NCI-H1436 (cell line): ENCODE measurements around the gene FAM163B.

Source experiments
- DNase-seq: peaks from one replicate; lab custom pipeline; 2025; lab: John Stamatoyannopoulos, UW

FAM163B gene

DNA sequence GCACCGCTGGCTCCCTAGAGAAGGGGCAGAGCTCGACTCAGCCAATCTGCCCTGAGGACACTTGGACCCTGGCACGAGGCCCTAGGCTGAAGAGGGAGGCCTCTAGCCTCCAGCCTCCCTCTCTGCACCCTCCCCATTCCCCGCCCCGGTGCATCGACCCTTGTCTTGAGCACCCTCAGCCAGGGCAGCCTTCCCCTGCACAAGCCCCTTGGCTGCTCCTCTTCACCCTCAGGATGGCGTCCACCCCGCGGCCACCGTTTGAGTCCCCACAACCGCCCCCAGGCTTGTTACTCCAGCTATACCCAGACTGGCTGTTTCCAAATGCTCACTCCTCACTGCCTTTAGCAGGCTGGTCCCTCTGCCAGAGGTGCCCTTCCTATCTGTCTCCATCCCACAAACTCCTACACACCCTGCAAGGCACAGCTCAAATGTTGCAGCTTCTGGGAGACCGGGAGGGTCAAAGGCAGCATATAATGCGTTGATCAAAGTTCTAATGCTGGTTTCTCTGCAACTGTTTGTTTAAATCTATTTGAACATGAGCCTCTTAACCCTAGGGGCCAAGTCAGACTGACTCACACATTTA lies 6.5 kb upstream of the FAM163B start:
- no peak for DNase-seq

- no peak for DNase-seq
Observed at GRCh38 chr9:133615186-133615585, 6.0 kb upstream of the FAM163B start.

DNA sequence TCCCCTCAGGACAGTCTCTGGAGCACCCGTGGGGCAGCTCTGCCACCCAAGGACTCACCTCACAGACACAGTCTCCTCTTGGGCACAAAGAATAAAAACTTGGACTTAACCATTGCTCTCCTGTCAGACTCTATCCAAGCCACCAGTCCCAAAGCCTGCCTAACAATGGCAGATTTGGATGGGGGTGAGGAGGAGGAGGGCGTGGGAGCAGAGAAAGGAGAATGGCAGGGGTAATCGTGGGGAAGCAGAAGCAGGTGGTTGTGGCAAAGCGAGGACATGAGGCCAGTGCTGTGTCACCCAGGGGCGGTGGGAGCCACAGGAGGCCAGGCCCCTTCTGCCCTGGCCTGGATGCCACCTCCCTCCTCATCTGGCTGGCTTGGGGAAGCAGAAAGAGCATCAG lies 5.5 kb upstream of the FAM163B start:
- no peak for DNase-seq

DNA sequence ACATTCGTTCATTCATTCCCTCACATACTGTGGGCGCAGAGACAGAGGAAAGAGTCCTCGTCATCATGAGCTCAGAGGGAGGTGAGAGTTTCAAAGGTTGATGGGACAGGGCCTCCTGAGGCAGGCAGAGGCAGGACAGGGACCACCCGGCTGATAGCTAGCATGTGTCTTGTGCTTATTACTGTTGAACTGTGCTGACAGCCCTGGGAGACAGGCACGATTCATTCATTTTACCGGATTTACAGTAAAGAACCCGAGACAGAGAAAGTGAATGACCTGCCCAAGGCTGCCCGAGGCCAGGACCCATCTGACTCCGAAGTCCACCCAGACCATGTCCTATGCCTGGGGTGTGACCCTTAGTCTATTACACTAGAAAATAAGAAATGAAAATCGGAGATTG lies 4.9 kb upstream of the FAM163B start:
- DNase-seq: no peak

DNA sequence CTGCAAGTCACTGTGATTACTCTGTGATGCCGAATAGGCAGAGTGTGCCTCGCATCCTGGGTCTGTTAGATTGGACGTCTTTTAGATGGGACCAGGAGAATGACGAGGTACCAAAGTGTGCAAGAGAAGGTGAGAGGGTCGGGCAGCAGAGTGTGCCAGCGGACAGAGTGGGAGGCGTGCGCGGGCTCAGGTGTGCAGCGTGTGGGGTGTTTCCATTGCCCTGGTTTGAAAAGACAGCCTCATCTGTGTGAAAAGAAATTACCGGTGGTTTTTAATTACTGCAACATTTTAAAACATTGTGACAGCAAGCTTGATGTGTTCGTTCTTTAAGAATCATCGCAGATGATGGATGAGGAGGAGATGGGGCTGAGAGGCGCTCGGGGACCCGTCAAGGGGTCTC lies 4.2 kb upstream of the FAM163B start:
- DNase-seq: no peak

- no peak for DNase-seq
Observed at GRCh38 chr9:133612816-133613215, 3.6 kb upstream of the FAM163B start.

GRCh38 chr9:133612051-133612450 lies 2.9 kb upstream of the FAM163B start:
- DNase-seq: no peak

GRCh38 chr9:133610845-133611244 lies 1.7 kb upstream of the FAM163B start:
- DNase-seq: peak; percentile 86

GRCh38 chr9:133608889-133609288 lies 300 bp downstream of the FAM163B start:
- DNase-seq: no peak

DNA sequence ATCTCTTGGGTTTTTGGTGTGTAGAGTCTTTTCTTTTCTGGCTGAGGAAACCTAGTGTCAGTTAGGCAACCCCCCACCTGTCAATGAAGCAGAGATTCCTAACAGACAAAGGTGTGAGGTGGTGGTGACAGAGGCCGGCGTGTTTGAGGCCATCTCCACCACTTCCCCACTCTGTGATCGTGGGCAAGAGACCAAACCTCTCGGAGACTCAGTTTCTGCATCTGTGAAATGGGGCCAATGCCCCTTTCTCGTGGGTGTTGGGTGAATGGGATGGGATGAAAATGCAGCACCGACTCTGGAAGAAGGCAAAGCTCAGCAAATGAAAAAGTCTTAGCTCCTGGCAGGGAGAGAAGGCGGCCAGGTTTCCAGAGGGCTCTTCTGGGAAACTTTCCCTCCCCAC lies 807 bp downstream of the FAM163B start:
- DNase-seq: no peak

DNA sequence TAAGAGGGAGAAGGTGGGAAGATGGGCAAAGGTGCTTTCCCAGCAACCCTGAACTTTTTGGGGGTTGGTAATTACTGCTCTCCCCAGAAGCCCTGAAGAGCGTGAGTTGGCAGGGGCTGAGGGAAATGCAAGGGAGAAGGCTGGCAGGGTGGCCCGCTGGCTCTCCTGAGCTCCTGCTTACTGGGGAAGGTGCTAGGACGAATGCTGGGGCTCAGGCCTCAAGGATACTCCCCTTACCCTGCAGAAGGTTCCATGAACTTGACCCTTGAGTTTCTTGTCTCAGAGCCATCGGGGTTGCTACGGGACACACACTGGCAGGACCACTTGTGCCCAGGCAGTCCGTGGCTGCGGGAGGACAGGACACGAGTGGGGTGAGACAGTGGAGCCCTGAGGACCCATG lies 1.2 kb downstream of the FAM163B start:
- no peak for DNase-seq

GRCh38 chr9:133607381-133607780 lies 1.8 kb downstream of the FAM163B start:
- DNase-seq: no peak

GRCh38 chr9:133606708-133607025 lies 2.5 kb downstream of the FAM163B start:
- peak; percentile 27 for DNase-seq

- DNase-seq: no peak
Observed at GRCh38 chr9:133605856-133606707, 3.1 kb downstream of the FAM163B start.

- DNase-seq: no peak
Observed at GRCh38 chr9:133605446-133605845, 3.7 kb downstream of the FAM163B start.

DNA sequence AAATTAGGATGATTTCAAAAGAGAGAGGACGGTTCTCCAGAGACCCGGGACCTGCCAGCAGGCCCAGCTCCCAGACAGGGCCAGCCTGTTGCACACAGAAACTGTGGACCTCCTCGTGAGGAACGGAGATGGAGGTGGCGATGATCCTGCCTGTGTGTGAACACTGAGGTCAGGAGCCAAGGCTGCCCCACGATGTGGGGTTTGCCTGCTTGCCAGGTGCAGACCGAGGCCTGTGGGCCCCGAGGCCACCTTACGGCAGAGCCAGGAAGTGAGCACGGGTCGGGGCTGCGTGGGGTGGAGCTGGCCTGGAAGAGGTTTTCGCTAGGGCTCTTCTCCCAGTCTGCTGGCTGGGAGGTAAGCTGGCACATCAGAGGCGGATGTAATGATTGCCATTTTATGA lies 4.3 kb downstream of the FAM163B start:
- no peak for DNase-seq

- DNase-seq: no peak
Observed at GRCh38 chr9:133604214-133604613, 5.0 kb downstream of the FAM163B start.

DNA sequence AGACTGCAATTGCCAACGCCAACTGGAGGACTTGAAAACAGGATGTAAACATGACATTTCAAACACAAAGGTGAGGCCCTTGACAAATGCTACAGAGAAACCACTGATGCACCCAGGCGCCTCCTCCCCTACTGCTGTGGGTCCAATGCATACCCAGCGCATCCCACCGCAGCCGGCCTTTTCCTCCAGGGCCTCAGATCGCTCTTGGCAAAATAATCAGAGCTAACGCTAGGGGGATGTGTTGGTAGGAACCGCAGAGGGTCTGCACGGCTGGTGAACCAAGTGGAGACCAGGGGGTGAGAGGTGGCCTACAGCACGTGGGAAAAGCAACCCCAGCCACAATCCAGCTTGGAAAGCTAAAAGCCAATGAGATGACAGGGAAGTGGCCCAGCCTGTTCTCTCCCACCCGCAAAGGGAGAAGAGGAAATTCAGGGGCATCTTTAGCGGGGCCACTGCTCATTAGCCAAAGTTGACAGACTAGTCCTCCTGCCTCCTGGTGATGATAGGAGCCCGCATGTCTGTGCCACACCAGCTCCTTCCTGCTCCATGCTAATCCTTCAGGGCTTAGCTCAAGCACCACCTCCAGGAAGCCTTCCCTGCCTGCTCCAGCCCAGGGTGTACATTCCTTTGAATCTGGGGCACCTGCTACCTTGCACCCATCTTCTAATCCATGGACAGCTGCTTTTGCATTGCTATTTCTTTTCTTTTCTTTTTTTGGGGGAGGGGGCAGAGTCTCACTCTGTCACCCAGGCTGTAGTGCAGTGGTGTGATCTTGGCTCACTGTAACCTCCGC lies 5.9 kb downstream of the FAM163B start:
- DNase-seq: no peak

GRCh38 chr9:133602277-133602676 lies 6.9 kb downstream of the FAM163B start:
- DNase-seq: no peak

DNA sequence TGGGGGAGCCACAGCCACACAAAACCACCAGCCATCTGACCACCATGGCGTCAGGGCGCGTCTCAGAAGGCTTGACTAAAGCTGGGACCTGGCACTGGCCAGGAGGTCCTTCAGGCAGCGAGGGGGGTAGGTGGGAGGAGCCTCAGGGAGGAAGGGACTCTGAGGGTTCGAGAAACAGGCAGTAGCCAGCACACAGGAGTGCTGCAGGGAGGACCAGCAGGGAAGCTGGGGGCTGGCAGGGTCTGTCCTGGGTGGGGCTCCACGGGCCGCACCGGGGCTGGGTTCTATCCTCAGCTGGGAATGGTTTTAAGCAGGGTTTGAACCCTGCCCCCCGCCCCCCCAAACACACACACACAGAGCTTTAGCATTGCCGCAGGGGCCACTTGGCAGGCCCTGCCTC lies 7.4 kb downstream of the FAM163B start:
- DNase-seq: no peak

DNA sequence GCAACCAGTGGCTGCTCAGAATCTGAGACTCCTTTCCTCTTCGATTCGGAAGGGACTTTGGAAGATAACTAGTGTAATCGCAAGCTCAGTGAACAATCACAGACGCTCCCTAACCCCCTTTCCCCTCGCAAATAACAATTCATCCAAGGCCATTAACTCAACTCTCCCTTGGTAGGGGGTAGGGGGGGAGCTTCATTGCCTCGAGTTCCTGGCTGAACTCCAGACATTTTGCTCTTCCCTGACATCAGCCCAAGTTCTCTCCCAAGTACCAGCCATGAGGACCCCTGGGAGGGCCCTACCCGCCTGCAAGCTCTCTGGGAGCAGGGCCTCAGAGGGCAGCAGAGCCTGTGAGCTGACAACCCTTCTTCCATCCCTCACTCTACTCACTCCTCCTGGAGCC lies 8.4 kb downstream of the FAM163B start:
- no peak for DNase-seq

- DNase-seq: no peak
Observed at GRCh38 chr9:133599470-133600173, 9.6 kb downstream of the FAM163B start.

- DNase-seq: no peak
Observed at GRCh38 chr9:133598978-133599377, 10.2 kb downstream of the FAM163B start.
